Stomach (tissue), 9 donors: Measurements from ENCODE around the gene PDCD1. TPM values are rescaled to one million over a fixed set of nuclear protein-coding genes. Genes with fewer than 3 reads are reported as not detected.
"Not testable (repeated sequence)": the region's sequence is repeated elsewhere in the genome, so short reads cannot be mapped to it uniquely, and the experiment has no call there.

Source experiments
- DNase-seq, 2 donors: peaks; one replicate each; pipeline versions ENCODE4 v3.0.0 to v3.0.0-alpha.2; 2013 to 2019
- H3K27ac ChIP-seq, 5 donors: fragments of 200-600 bp in 4 of 5; sonication (generic) in 4 of 5; one replicate each; pipeline ENCODE4 v1.5.1; 2013 to 2019; ENCODE audit warnings: mild to moderate bottlenecking in 1 of 5, moderate library complexity in 1 of 5
- H3K27me3 ChIP-seq, 3 donors: fragments of 200-600 bp; sonication (generic); one replicate each; pipeline ENCODE4 v1.5.1; 2017 to 2019; ENCODE audit warnings: mixed run types in 1 of 3
- H3K36me3 ChIP-seq, 4 donors: fragments of 200-600 bp; sonication (generic); 1 replicate in 3 of 4; 2 replicates in 1 of 4; pipeline ENCODE4 v1.5.1; 2016 to 2019
- H3K4me1 ChIP-seq, 4 donors: fragments of 200-600 bp; sonication (generic); one replicate each; pipeline ENCODE4 v1.5.1; 2016 to 2019
- H3K4me3 ChIP-seq, 4 donors: fragments of 200-600 bp; sonication (generic) in 3 of 4; one replicate each; pipeline ENCODE4 v1.5.1; 2016 to 2019; ENCODE audit warnings: mild to moderate bottlenecking in 1 of 4
- H3K9me3 ChIP-seq, 4 donors: fragments of 200-600 bp; sonication (generic); one replicate each; pipeline ENCODE4 v1.5.1; 2016 to 2019
- EP300 ChIP-seq: sonication (generic); formaldehyde crosslinking; IDR thresholded peaks from one replicate; pipeline ENCODE4 v1.6.1; 2017; ENCODE audit warnings: antibody characterized with exemption
- POLR2A ChIP-seq, 4 donors: fragments of 450-650 bp; IDR thresholded peaks; one replicate each; pipeline ENCODE4 v1.6.1; 2016; ENCODE audit warnings: antibody characterized with exemption in 4 of 4, control low read depth in 2 of 4, mild to moderate bottlenecking in 1 of 4, moderate library complexity in 1 of 4
- POLR2AphosphoS5 ChIP-seq, 3 donors: sonication (generic); formaldehyde crosslinking; IDR thresholded peaks; one replicate each; pipeline ENCODE4 v1.6.1; 2016; ENCODE audit warnings: antibody characterized with exemption in 3 of 3
- WGBS, 5 donors: extraction: QIAGEN DNeasy Blood & Tissue Kit in 3 of 5; methylation state at CpG; one replicate each; pipeline versions ENCODE4 v1.1.5 to v1.1.7; 2013 to 2018; 5-methylcytosine and 5-hydroxymethylcytosine counted together
- intact Hi-C: fragments of 100-400 bp; cut with DNase I; formaldehyde crosslinking; loops from one replicate; pipeline ENCODE4 v1.15.1; 2023; ENCODE audit warnings: low total_unique reads
- polyA plus RNA-seq, 3 donors: library from polyadenylated mRNA; stranded (reverse); fragments of 200-250 nt; gene quantifications; one replicate each; pipeline ENCODE4 v1.2.3, GENCODE V29; 2013
- total RNA-seq, 5 donors: library from RNA; depleted of rRNA; stranded (reverse); fragments of >200 nt; gene quantifications; one replicate each; pipeline versions ENCODE4 v1.1.0 to v1.2.3, GENCODE V29; 2014 to 2016
- TF ChIP-seq, protein P1 (sequence below), 7 experiments: fragments of 450-650 bp in 4 of 7; fragments of 200-600 bp in 3 of 7; sonication (generic) in 3 of 7; IDR thresholded peaks; one replicate each; pipeline ENCODE4 v1.5.1; 2016 to 2019; ENCODE audit warnings: antibody characterized with exemption in 7 of 7, control low read depth in 2 of 7, mild to moderate bottlenecking in 1 of 7
- donor health status: healthy with polysubstance abuse.
- donor health status: Bipolar disorder and iron deficiency.
- donor health status: healthy.

The PDCD1 gene
- total and polyA plus RNA-seq, 8 donors, result 0.18 to 2.2 (median 0.60) TPM; not detected in 3

DNA sequence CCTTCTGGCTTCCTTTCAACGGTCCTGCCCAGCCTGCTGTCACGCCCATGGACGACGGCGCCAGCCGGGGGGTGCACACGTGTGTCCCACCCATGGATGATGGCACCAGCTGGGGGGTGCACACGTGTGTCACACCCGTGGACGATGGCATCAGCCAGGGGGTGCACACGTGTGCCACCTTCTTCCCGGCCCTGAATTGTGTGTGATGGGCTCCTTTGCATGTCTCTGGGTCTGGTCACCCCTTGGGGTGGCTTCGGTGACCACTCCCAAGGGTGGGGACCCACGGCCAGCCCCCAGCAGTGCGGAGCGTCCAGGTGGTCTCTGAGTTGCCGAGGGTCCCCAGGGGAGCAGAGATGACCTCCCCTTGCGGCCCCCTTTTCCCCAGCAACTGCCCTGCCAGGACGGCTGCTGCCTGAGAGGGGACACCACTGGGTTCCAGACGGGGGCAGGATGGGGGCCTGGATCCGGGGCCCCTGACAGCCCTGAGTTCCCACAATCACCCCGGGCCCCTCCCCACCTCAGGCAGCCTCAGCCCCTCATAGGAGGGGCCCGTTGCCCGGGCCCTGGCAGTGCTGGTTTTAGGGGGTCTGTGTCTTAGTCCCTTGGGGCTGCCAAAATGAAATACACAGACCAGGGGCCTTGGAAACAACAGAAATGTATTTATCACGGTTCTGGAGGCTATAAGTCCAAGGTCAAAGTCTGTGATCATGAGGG, 40.3 kb downstream of the PDCD1 start:
- Histone ChIP-seq H3K27ac (no peak overlapping the region), H3K4me3 (no peak overlapping the region), H3K9me3 (no peaks in the 10 kb centered on the region), H3K4me1 (no peaks in the 10 kb centered on the region), H3K27me3 (peaks cover 0 to 71% (median 15%) of the 10 kb centered on the region in 3 donors), H3K36me3 (no peaks in the 10 kb centered on the region)
- intact Hi-C loops, result no loop called here
- no peak for TF ChIP-seq EP300
- TF ChIP-seq, protein P1, sequence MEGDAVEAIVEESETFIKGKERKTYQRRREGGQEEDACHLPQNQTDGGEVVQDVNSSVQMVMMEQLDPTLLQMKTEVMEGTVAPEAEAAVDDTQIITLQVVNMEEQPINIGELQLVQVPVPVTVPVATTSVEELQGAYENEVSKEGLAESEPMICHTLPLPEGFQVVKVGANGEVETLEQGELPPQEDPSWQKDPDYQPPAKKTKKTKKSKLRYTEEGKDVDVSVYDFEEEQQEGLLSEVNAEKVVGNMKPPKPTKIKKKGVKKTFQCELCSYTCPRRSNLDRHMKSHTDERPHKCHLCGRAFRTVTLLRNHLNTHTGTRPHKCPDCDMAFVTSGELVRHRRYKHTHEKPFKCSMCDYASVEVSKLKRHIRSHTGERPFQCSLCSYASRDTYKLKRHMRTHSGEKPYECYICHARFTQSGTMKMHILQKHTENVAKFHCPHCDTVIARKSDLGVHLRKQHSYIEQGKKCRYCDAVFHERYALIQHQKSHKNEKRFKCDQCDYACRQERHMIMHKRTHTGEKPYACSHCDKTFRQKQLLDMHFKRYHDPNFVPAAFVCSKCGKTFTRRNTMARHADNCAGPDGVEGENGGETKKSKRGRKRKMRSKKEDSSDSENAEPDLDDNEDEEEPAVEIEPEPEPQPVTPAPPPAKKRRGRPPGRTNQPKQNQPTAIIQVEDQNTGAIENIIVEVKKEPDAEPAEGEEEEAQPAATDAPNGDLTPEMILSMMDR (IDR thresholded peaks at IDR 0.05), result no peak
- TF ChIP-seq POLR2A (IDR thresholded peaks at IDR 0.05), result no peak
- no peak for TF ChIP-seq POLR2AphosphoS5 (IDR thresholded peaks at IDR 0.05)
- DNase-seq, result peak in 1 of 2 donors; percentile 3
- 74 to 81% (median 78%) methylated on average over 17 to 25 of the region's 25 CpGs for WGBS, 5 donors

DNA sequence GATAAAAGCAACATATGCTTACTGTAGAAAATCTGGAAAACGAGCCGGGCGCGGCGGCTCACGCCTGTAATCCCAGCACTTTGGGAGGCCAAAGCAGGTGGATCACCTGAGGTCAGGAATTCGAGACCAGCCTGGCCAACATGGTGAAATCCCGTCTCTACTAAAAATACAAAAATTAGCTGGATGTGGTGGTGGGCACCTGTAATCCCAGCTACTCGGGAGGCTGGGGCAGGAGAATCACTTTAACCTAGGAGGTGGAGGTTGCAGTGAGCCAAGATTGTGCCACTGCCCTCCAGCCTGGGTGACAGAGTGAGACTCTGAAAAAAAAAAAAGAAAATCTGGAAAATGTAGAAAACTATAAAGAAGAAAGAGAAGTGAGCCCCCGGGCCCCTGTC, 40.9 kb downstream of the PDCD1 start:
- WGBS, 5 donors, result 78 to 92% (median 89%) methylated on average over 9 to 10 of the region's 10 CpGs
- H3K4me1 ChIP-seq, intact Hi-C loops, H3K36me3 ChIP-seq, H3K4me3 ChIP-seq, DNase-seq, H3K27ac ChIP-seq, H3K9me3 ChIP-seq: not testable (repeated sequence)
- H3K27me3 ChIP-seq, result peaks cover 0 to 75% (median 15%) of the 10 kb centered on the region in 3 donors

DNA sequence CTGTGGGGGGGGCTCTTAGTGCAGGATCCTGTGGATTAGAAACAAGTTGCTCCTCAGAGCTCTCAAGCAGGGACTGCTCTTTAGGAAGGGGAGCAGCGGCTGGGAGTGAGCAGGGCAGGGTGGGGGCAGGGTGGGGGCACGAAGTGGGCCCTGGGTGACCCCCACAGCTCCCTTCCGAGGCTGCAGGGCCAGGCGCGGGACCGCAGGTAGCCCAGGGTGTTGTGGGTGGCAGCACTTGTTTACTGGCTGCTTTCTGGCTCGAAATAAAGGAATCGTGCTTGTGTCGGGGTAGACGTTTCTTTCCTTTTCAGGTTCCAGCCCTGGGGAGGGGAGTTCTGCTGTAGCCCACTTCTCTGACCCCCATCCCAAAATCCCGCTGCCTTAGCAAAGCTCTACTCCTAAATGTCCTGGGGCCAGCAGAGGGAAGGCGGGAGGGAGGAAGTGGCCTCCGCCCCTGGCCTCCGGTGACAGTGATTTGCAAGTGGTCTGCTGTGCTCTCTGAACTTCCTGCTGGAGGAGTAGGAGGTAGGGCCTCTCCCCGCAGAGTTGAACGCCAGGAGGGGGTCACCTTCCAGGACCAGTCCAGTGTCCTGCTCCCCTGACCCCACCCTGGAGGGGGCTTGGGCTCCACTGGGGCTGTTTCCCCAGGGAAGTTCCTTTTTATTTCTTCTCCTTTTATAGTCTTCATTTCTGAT, 41.4 kb downstream of the PDCD1 start:
- Histone ChIP-seq H3K36me3 (no peaks in the 10 kb centered on the region), H3K27ac (no peak overlapping the region), H3K4me3 (no peak overlapping the region), H3K4me1 (no peaks in the 10 kb centered on the region), H3K9me3 (no peaks in the 10 kb centered on the region), H3K27me3 (peaks cover 0 to 73% (median 15%) of the 10 kb centered on the region in 3 donors)
- WGBS, 5 donors, result 44 to 54% (median 51%) methylated on average over 15 to 16 of the region's 16 CpGs
- DNase-seq, result peak in 1 of 2 donors; percentile 9
- no peak for TF ChIP-seq EP300
- no peak for TF ChIP-seq POLR2AphosphoS5 (IDR thresholded peaks at IDR 0.05)
- TF ChIP-seq POLR2A (IDR thresholded peaks at IDR 0.05), result no peak
- TF ChIP-seq, protein P1 (IDR thresholded peaks at IDR 0.05), result no peak
- intact Hi-C loops, result no loop called here

DNA sequence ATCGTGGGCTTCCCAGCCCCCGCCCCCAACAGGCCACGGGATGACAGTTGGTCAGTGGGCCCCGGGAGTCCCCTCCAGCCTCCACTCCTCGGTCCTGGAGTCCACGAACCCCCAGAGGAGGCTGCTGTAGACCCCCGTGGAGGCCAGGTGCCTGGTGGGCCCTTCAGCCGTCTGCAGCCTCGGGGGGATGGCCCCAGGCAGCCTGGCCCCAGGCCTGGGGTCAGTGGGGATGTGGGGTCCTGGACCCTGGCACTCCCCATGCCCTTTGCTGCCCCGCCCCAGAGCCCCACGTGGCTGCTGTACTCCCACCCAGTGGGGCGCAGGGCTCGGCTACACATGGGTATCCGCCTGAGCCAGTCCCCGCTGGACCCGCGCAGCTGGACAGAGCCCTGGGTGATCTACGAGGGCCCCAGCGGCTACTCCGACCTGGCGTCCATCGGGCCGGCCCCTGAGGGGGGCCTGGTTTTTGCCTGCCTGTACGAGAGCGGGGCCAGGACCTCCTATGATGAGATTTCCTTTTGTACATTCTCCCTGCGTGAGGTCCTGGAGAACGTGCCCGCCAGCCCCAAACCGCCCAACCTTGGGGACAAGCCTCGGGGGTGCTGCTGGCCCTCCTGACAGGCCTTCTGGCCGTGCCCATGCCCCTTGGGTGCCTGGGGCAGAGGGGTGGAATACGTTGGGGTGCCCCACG, 42.1 kb downstream of the PDCD1 start:
- TF ChIP-seq EP300 (no peak), POLR2AphosphoS5 (IDR thresholded peaks at IDR 0.05) (no peak), POLR2A (IDR thresholded peaks at IDR 0.05) (no peak)
- TF ChIP-seq, protein P1 (IDR thresholded peaks at IDR 0.05), result no peak
- Histone ChIP-seq H3K27me3 (peaks cover 0 to 66% (median 10%) of the 10 kb centered on the region in 3 donors), H3K27ac (no peak overlapping the region), H3K4me3 (no peak overlapping the region), H3K9me3 (no peaks in the 10 kb centered on the region), H3K4me1 (no peaks in the 10 kb centered on the region), H3K36me3 (no peaks in the 10 kb centered on the region)
- DNase-seq, result no peak
- intact Hi-C loops, result no loop called here
- 70 to 78% (median 72%) methylated on average over 7 to 33 of the region's 33 CpGs for WGBS, 5 donors
